PC-3 (cell line): Measurements from ENCODE around the gene TNFRSF18.

Experiments
- CTCF ChIP-seq: fragments of 300-600 bp; sonication (generic); conservative IDR thresholded peaks from 2 replicates; pipeline ENCODE4 v1.5.1; 2017; ENCODE audit warnings: antibody characterized with exemption, low read depth, mild to moderate bottlenecking, low read length
- EZH2 ChIP-seq: fragments of 300-600 bp; sonication (generic); IDR thresholded peaks from one replicate; pipeline ENCODE4 v1.6.1; 2017; ENCODE audit warnings: antibody characterized with exemption, mild to moderate bottlenecking, low read length; ENCODE audit not compliant: unreplicated experiment

DNA sequence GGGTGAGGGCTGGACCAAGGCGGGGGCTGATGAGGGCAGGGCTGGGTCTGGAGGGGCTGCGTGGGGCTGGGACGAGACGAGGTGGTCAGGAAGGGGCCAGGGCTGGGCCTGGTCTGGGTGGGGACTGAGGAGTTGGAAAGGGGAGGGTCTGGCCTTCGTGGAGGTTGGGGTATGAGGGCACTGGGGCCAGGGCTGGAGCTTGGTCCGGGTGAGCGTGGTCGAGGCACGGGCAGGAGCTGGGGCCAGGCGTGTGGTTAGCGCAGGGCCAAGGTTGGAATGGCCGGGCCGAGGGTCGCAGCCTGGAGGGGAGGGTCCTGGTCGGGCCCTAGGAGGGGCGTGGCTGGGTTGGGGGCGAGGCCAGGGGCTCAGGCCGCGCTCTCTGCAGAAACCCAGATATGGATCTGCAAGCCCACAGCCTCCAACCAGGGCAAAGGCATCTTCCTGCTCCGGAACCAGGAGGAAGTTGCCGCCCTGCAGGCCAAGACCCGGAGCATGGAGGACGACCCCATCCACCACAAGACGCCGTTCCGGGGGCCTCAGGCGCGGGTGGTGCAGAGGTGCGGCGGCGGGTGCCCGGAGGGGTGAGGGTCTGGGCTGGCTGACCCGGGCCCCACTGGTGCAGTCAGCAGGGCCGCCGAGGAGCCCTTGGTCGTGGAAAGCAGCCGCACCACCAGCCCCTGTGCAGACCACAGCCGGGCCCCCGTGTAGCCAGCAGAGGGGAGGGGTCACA lies 23.7 kb downstream of the TNFRSF18 start:
- TF ChIP-seq EZH2 (no peak), CTCF (no peak)
